OCI-LY3 (cell line): ENCODE data around the gene ZNF555.

Experiments used
- EZH2phosphoT487 ChIP-seq: fragments of 200-600 bp; shearing (Covaris generic); IDR thresholded peaks from 2 replicates; pipeline ENCODE4 v1.6.1; 2018; ENCODE audit warnings: antibody characterized with exemption, mixed run types, low read depth
- TF ChIP-seq, protein P1 (sequence below): fragments of 200-600, 300-600 bp; sonication (generic); IDR thresholded peaks from 2 replicates; pipeline ENCODE4 v1.5.1; 2014; ENCODE audit warnings: antibody characterized with exemption, low read length, low read depth

DNA sequence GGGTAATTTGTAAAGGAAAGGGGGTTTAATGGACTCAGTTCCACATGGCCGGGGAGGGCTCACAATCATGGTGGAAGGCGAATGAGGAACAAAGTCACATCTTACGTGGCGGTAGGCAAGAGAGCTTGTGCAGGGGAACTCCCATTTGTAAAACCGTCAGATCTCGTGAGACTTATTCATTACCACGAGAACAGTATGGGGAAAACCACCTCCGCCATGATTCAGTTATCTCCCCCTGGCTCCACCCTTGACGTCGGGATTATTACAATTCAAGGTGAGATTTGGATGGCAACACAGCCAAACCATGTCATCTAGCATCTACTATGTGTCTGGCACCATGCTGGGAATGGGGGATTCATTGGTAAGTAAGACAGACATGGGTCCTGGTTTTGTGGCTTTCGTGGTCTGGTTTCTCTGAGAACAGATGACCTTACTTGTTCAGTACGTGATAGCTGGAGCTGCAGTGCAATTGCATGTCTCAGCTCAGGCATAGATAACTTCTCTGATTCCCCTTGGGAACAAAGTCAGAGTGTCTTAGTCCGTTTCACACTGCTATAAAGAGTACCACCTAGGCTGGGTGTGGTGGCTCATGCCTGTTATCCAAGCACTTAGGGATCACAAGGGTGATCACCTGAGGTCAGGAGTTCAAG lies 13.3 kb upstream of the ZNF555 start:
- TF ChIP-seq, protein P1, sequence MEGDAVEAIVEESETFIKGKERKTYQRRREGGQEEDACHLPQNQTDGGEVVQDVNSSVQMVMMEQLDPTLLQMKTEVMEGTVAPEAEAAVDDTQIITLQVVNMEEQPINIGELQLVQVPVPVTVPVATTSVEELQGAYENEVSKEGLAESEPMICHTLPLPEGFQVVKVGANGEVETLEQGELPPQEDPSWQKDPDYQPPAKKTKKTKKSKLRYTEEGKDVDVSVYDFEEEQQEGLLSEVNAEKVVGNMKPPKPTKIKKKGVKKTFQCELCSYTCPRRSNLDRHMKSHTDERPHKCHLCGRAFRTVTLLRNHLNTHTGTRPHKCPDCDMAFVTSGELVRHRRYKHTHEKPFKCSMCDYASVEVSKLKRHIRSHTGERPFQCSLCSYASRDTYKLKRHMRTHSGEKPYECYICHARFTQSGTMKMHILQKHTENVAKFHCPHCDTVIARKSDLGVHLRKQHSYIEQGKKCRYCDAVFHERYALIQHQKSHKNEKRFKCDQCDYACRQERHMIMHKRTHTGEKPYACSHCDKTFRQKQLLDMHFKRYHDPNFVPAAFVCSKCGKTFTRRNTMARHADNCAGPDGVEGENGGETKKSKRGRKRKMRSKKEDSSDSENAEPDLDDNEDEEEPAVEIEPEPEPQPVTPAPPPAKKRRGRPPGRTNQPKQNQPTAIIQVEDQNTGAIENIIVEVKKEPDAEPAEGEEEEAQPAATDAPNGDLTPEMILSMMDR: no peak
- no peak for TF ChIP-seq EZH2phosphoT487
